HepG2 (cell line): ENCODE results near the gene MBLAC1. TPM values are rescaled to one million over a fixed set of nuclear protein-coding genes. Genes with fewer than 3 reads are reported as not detected.

ENCODE experiments used
- FOXM1 ChIP-seq: sonication (generic); formaldehyde crosslinking; IDR thresholded peaks from 2 replicates; pipeline ENCODE4 v1.5.0; 2020; ENCODE audit warnings: missing genetic modification reagents
- GABPA ChIP-seq, 2 experiments: IDR thresholded peaks; 2 replicates each; pipeline ENCODE4 v1.6.1; 2011 to 2016; ENCODE audit warnings: low read depth in 2 of 2, low read length in 1 of 2, missing biosample characterization in 1 of 2, missing genetic modification characterization in 1 of 2
- GATA4 ChIP-seq: sonication (generic); IDR thresholded peaks from 2 replicates; pipeline ENCODE4 v1.6.1; 2016; ENCODE audit warnings: antibody characterized with exemption, low read depth, borderline replicate concordance
- KDM6A ChIP-seq: IDR thresholded peaks from 2 replicates; pipeline ENCODE4 v1.6.1; 2016; ENCODE audit warnings: low read depth
- KLF13 ChIP-seq: sonication (generic); formaldehyde crosslinking; IDR thresholded peaks from 2 replicates; pipeline ENCODE4 v1.4.0; 2020; ENCODE audit warnings: mild to moderate bottlenecking, missing genetic modification reagents
- MYC ChIP-seq: sonication (generic); formaldehyde crosslinking; IDR thresholded peaks from 2 replicates; pipeline ENCODE4 v1.9.0; 2021; ENCODE audit warnings: missing genetic modification reagents, borderline replicate concordance
- NONO ChIP-seq, 2 experiments: fragments of 450-650 bp in 1 of 2; sonication (generic) in 1 of 2; formaldehyde crosslinking in 1 of 2; IDR thresholded peaks in 1 of 2; conservative IDR thresholded peaks in 1 of 2; 2 replicates each; pipeline versions ENCODE4 v1.6.1 to v1.8.0; 2017 to 2022; ENCODE audit warnings: mild to moderate bottlenecking in 1 of 2, missing genetic modification reagents in 1 of 2, moderate library complexity in 1 of 2
- RBFOX2 ChIP-seq: fragments of 200-400 bp; formaldehyde crosslinking; IDR thresholded peaks from 2 replicates; pipeline ENCODE4 v1.6.1; 2017; ENCODE audit warnings: low read depth, mild to moderate bottlenecking, low read length
- SKIL ChIP-seq: sonication (generic); formaldehyde crosslinking; IDR thresholded peaks from 2 replicates; pipeline ENCODE4 v1.8.0; 2022; ENCODE audit warnings: missing genetic modification reagents, mild to moderate bottlenecking, moderate library complexity, borderline replicate concordance
- SOX13 ChIP-seq, 3 experiments: fragments of 450-650 bp in 1 of 3; sonication (generic) in 1 of 3; formaldehyde crosslinking in 1 of 3; IDR thresholded peaks in 2 of 3; conservative IDR thresholded peaks in 1 of 3; 2 replicates each; pipeline versions ENCODE4 v1.5.0 to v1.6.1; 2016 to 2020; ENCODE audit warnings: antibody characterized with exemption in 1 of 3, mild to moderate bottlenecking in 1 of 3, missing compliant biosample characterization in 1 of 3, missing genetic modification reagents in 1 of 3, moderate library complexity in 1 of 3
- ZBTB8A ChIP-seq: sonication (generic); formaldehyde crosslinking; IDR thresholded peaks from 2 replicates; pipeline ENCODE4 v1.4.0; 2020; ENCODE audit warnings: mild to moderate bottlenecking, low read depth, missing genetic modification reagents, borderline replicate concordance
- ZFYVE20 ChIP-seq: sonication (generic); formaldehyde crosslinking; IDR thresholded peaks from 2 replicates; pipeline ENCODE4 v1.8.0; 2023; ENCODE audit warnings: low read depth, mild to moderate bottlenecking, moderate library complexity, missing genetic modification reagents, borderline replicate concordance
- ZIK1 ChIP-seq: sonication (generic); formaldehyde crosslinking; IDR thresholded peaks from 2 replicates; pipeline ENCODE4 v1.5.0; 2020; ENCODE audit warnings: mild to moderate bottlenecking, low read depth, missing genetic modification reagents, borderline replicate concordance
- ZNF3 ChIP-seq: IDR thresholded peaks from 2 replicates; pipeline ENCODE4 v1.7.0; 2017; ENCODE audit warnings: inconsistent platforms
- ZNF432 ChIP-seq: sonication (generic); formaldehyde crosslinking; IDR thresholded peaks from 2 replicates; pipeline ENCODE4 v1.5.0; 2020; ENCODE audit warnings: missing genetic modification reagents, mild to moderate bottlenecking, borderline replicate concordance
- ZNF672 ChIP-seq: sonication (generic); formaldehyde crosslinking; IDR thresholded peaks from 2 replicates; pipeline ENCODE4 v1.8.1; 2022; ENCODE audit warnings: missing genetic modification reagents
- ZNF749 ChIP-seq: sonication (generic); formaldehyde crosslinking; IDR thresholded peaks from 2 replicates; pipeline ENCODE4 v1.8.0; 2022; ENCODE audit warnings: mild to moderate bottlenecking, missing genetic modification reagents, moderate library complexity, borderline replicate concordance
- polyA plus RNA-seq, 8 experiments: library from polyadenylated mRNA; depleted of rRNA in 3 of 8; stranded (reverse) in 7 of 8; unstranded in 1 of 8; fragments of >200 nt; fragmentation: Illumina TruSeq in 4 of 8; extraction: Trizol in 4 of 8; gene quantifications; 2 replicates each; pipeline versions ENCODE4 v1.2.1 to v1.2.3, GENCODE V29; 2011 to 2016; ENCODE audit warnings: low read depth in 4 of 8, missing spikeins in 1 of 8, mixed read lengths in 1 of 8; ENCODE audit not compliant: insufficient read depth in 1 of 8
- total RNA-seq, 5 experiments: library from RNA; depleted of rRNA; stranded (reverse); fragments of >200 nt; fragmentation: Illumina TruSeq; extraction: Trizol; gene quantifications; 2 replicates each; pipeline ENCODE4 v1.2.3, GENCODE V29; 2016; ENCODE audit warnings: low read depth in 1 of 5
- TF ChIP-seq, protein P1 (sequence below): sonication (generic); formaldehyde crosslinking; IDR thresholded peaks from 2 replicates; pipeline ENCODE4 v1.5.1; 2020; ENCODE audit warnings: mild to moderate bottlenecking, missing genetic modification reagents, moderate library complexity
- TF ChIP-seq, protein P2 (sequence below): IDR thresholded peaks from 2 replicates; pipeline ENCODE4 v1.4.0; 2020; ENCODE audit warnings: mild to moderate bottlenecking, missing genetic modification reagents

The MBLAC1 gene
- total and polyA plus RNA-seq, 2 of the 13 experiments (the other 11 are each of a cell fraction or from before 2014, with no cell fraction given), result 0.79 to 2.1 TPM

DNA sequence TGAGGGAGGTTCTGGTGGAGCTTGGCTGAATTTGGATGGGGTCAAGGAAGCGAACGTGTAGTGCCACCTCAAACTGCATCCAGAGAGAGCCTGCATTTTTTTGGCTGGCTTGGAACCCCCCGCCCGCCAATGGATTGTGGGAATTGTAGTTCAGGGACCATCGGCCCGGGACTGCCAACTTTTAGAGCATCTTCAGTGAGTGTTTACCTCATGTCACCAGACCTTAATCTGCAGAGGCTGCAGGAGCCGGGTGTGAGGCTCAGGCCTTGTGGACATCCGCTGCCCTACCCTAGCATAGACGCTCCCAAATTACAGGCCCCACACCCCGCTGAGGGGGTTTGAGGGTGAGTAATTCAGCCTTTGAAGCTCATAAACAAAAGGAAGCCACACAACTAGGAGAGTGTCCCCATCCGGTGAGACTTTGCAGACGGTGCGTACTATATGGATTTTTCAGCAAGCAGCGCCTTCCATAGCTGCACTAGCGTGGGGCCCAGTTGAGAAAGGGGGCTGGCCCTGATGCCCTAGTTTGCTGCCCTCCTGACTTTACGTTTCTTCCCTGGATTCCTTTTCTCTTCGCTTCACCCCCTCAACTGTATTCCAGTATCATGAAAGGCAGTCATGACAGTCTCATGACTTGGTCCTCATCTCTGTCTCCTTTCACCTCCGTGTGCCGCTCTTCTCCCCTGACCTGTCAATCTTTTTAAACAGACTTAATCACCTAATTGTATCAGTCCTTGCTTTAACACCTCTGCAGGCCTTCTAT is 6.6 kb upstream of the MBLAC1 start (continued):
- TF ChIP-seq ZNF672 (CRISPR knock-in tag) (no peak), MYC (CRISPR knock-in tag) (0 out of 2 replicates have a peak, but pooled peaks have one; percentile 24), ZFYVE20 (CRISPR knock-in tag) (no peak), ZNF3 (no peak), KLF13 (CRISPR knock-in tag) (no peak), FOXM1 (no peak), NONO (IDR thresholded peaks at IDR 0.05) (no peak), NONO (CRISPR knock-in tag; conservative IDR thresholded peaks at IDR 0.05) (no peak), SKIL (CRISPR knock-in tag) (no peak), ZNF749 (CRISPR knock-in tag) (no peak), KDM6A (CRISPR knock-in tag) (no peak), ZNF432 (CRISPR knock-in tag) (no peak), SOX13 (IDR thresholded peaks at IDR 0.05) (no peak), SOX13 (CRISPR knock-in tag; conservative IDR thresholded peaks at IDR 0.05 in 1 of 2, IDR thresholded peaks at IDR 0.05 in 1 of 2) (peak in 1 of 2 experiments; percentile 3; a peak in 1 of 4 replicates), GATA4 (no peak), ZBTB8A (CRISPR knock-in tag) (no peak), RBFOX2 (no peak), GABPA (IDR thresholded peaks at IDR 0.05; ENCODE audit: low read depth, low read length) (no peak), GABPA (CRISPR knock-in tag; IDR thresholded peaks at IDR 0.05; ENCODE audit: low read depth) (peak; percentile 44), ZIK1 (no peak)
- TF ChIP-seq, protein P1, sequence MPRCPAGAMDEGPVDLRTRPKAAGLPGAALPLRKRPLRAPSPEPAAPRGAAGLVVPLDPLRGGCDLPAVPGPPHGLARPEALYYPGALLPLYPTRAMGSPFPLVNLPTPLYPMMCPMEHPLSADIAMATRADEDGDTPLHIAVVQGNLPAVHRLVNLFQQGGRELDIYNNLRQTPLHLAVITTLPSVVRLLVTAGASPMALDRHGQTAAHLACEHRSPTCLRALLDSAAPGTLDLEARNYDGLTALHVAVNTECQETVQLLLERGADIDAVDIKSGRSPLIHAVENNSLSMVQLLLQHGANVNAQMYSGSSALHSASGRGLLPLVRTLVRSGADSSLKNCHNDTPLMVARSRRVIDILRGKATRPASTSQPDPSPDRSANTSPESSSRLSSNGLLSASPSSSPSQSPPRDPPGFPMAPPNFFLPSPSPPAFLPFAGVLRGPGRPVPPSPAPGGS (CRISPR knock-in tag), result peak; percentile 9; the same call in 1 of the 2 replicates
- TF ChIP-seq, protein P2, sequence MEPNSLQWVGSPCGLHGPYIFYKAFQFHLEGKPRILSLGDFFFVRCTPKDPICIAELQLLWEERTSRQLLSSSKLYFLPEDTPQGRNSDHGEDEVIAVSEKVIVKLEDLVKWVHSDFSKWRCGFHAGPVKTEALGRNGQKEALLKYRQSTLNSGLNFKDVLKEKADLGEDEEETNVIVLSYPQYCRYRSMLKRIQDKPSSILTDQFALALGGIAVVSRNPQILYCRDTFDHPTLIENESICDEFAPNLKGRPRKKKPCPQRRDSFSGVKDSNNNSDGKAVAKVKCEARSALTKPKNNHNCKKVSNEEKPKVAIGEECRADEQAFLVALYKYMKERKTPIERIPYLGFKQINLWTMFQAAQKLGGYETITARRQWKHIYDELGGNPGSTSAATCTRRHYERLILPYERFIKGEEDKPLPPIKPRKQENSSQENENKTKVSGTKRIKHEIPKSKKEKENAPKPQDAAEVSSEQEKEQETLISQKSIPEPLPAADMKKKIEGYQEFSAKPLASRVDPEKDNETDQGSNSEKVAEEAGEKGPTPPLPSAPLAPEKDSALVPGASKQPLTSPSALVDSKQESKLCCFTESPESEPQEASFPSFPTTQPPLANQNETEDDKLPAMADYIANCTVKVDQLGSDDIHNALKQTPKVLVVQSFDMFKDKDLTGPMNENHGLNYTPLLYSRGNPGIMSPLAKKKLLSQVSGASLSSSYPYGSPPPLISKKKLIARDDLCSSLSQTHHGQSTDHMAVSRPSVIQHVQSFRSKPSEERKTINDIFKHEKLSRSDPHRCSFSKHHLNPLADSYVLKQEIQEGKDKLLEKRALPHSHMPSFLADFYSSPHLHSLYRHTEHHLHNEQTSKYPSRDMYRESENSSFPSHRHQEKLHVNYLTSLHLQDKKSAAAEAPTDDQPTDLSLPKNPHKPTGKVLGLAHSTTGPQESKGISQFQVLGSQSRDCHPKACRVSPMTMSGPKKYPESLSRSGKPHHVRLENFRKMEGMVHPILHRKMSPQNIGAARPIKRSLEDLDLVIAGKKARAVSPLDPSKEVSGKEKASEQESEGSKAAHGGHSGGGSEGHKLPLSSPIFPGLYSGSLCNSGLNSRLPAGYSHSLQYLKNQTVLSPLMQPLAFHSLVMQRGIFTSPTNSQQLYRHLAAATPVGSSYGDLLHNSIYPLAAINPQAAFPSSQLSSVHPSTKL (CRISPR knock-in tag), result no peak
